Measurements from ENCODE around the gene PDE8B.

Gene PDE8B

GRCh38 chr5:77394064-77394715 is 183.7 kb downstream of the PDE8B start:
- no peak for DNase-seq (ENCODE audit: extremely low read depth in 1 of 2, low read depth in 1 of 2)

GRCh38 chr5:77396017-77396416 is 185.5 kb downstream of the PDE8B start:
- DNase-seq (ENCODE audit: extremely low read depth in 1 of 2, low read depth in 1 of 2): no peak

GRCh38 chr5:77397686-77398292 is 187.3 kb downstream of the PDE8B start:
- no peak for DNase-seq (ENCODE audit: extremely low read depth in 1 of 2, low read depth in 1 of 2)

GRCh38 chr5:77398458-77398857 is 188.0 kb downstream of the PDE8B start:
- DNase-seq (ENCODE audit: extremely low read depth in 1 of 2, low read depth in 1 of 2): no peak

- no peak for DNase-seq (ENCODE audit: extremely low read depth in 1 of 2, low read depth in 1 of 2)
These were observed 188.4 kb downstream of the PDE8B start for GRCh38 chr5:77398896-77399295.

GRCh38 chr5:77400645-77401044 is 190.2 kb downstream of the PDE8B start:
- DNase-seq (ENCODE audit: extremely low read depth in 1 of 2, low read depth in 1 of 2): no peak

- DNase-seq (ENCODE audit: extremely low read depth in 1 of 2, low read depth in 1 of 2): no peak
These were observed 192.3 kb downstream of the PDE8B start for GRCh38 chr5:77402796-77403195.

- no peak for DNase-seq (ENCODE audit: extremely low read depth in 1 of 2, low read depth in 1 of 2)
These were observed 196.7 kb downstream of the PDE8B start for GRCh38 chr5:77407152-77407551.

GRCh38 chr5:77409870-77410621 is 199.6 kb downstream of the PDE8B start:
- DNase-seq (ENCODE audit: extremely low read depth in 1 of 2, low read depth in 1 of 2): no peak

GRCh38 chr5:77413049-77413448 is 202.6 kb downstream of the PDE8B start:
- no peak for DNase-seq (ENCODE audit: extremely low read depth in 1 of 2, low read depth in 1 of 2)

- no peak for DNase-seq (ENCODE audit: extremely low read depth in 1 of 2, low read depth in 1 of 2)
These were observed 207.7 kb downstream of the PDE8B start for GRCh38 chr5:77418162-77418561.

- DNase-seq (ENCODE audit: extremely low read depth in 1 of 2, low read depth in 1 of 2): no peak
These were observed 208.4 kb downstream of the PDE8B start for GRCh38 chr5:77418601-77419581.

GRCh38 chr5:77419644-77420582 is 209.4 kb downstream of the PDE8B start:
- no peak for DNase-seq (ENCODE audit: extremely low read depth in 1 of 2, low read depth in 1 of 2)

GRCh38 chr5:77420940-77421339 is 210.5 kb downstream of the PDE8B start:
- no peak for DNase-seq (ENCODE audit: extremely low read depth in 1 of 2, low read depth in 1 of 2)

GRCh38 chr5:77423022-77423750 is 212.7 kb downstream of the PDE8B start:
- no peak for DNase-seq (ENCODE audit: extremely low read depth in 1 of 2, low read depth in 1 of 2)

- no peak for DNase-seq (ENCODE audit: extremely low read depth in 1 of 2, low read depth in 1 of 2)
These were observed 214.4 kb downstream of the PDE8B start for GRCh38 chr5:77424921-77425320.

GRCh38 chr5:77425420-77425819 is 214.9 kb downstream of the PDE8B start:
- no peak for DNase-seq (ENCODE audit: extremely low read depth in 1 of 2, low read depth in 1 of 2)

GRCh38 chr5:77425998-77426659 is 215.6 kb downstream of the PDE8B start:
- no peak for DNase-seq (ENCODE audit: extremely low read depth in 1 of 2, low read depth in 1 of 2)

GRCh38 chr5:77426670-77427069 is 216.2 kb downstream of the PDE8B start:
- DNase-seq (ENCODE audit: extremely low read depth in 1 of 2, low read depth in 1 of 2): no peak

Measured in activated CD8-positive, alpha-beta memory T cell treated with anti-CD3 and anti-CD28 coated beads for 1 hour (primary cell).